HG02938 (cell line): ENCODE measurements around the gene CTTNBP2.

Source experiments
- ATAC-seq: cut with Tn5 transposase; IDR thresholded peaks from one replicate; pipeline ENCODE4 v1.9.1; 2021; ENCODE audit warnings: mild to moderate bottlenecking, moderate library complexity; ENCODE audit not compliant: unreplicated experiment

Gene CTTNBP2, protein sequence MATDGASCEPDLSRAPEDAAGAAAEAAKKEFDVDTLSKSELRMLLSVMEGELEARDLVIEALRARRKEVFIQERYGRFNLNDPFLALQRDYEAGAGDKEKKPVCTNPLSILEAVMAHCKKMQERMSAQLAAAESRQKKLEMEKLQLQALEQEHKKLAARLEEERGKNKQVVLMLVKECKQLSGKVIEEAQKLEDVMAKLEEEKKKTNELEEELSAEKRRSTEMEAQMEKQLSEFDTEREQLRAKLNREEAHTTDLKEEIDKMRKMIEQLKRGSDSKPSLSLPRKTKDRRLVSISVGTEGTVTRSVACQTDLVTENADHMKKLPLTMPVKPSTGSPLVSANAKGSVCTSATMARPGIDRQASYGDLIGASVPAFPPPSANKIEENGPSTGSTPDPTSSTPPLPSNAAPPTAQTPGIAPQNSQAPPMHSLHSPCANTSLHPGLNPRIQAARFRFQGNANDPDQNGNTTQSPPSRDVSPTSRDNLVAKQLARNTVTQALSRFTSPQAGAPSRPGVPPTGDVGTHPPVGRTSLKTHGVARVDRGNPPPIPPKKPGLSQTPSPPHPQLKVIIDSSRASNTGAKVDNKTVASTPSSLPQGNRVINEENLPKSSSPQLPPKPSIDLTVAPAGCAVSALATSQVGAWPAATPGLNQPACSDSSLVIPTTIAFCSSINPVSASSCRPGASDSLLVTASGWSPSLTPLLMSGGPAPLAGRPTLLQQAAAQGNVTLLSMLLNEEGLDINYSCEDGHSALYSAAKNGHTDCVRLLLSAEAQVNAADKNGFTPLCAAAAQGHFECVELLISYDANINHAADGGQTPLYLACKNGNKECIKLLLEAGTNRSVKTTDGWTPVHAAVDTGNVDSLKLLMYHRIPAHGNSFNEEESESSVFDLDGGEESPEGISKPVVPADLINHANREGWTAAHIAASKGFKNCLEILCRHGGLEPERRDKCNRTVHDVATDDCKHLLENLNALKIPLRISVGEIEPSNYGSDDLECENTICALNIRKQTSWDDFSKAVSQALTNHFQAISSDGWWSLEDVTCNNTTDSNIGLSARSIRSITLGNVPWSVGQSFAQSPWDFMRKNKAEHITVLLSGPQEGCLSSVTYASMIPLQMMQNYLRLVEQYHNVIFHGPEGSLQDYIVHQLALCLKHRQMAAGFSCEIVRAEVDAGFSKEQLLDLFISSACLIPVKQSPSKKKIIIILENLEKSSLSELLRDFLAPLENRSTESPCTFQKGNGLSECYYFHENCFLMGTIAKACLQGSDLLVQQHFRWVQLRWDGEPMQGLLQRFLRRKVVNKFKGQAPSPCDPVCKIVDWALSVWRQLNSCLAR (N-terminal part only)

DNA sequence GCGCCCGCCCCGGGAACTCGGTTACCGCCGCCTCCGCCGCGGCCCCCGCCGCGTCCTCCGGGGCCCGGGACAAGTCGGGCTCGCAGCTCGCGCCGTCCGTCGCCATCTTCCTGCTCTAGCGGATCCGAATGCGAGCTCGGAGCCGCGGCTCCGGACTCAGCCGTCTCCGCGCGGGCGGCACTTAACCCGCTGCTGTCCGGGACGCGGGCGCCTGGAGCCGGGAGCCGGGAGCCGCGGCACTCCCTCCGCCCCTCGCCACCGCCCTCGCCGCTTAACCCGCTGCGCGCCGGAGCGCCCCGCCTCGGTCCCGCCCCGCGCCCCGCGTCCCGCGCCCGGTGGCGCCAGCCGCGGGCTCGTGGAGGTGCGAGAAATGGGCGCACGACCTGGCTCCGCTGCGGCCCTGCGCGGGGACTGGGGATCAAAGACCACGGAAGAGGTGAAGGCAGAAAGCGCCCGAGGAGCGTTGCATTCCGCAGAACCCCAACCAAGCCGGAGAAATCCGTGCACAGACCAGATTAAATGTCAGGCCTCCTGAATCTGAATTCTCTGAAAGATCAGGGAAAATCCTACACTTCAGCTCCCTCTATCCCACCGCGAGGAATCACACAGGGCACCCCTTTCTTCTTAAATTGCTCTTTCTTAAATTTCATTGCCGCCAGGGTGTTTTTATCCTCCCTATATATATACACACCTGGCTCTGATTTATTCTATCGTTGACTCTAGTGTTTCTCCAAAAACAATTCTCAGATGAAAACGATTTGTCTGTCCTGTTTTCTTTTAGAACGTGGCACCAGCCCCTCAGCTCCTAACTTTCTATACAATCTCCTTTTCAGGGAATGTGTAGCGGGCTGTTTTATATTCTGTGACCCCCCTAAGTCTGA, at the start of gene CTTNBP2:
Gene CTTNBP2 (minus strand): TSS at position 132 of the 881 bp plus-strand sequence. CDS start 26 bp downstream, at position 106.
- ATAC-seq = no peak

DNA sequence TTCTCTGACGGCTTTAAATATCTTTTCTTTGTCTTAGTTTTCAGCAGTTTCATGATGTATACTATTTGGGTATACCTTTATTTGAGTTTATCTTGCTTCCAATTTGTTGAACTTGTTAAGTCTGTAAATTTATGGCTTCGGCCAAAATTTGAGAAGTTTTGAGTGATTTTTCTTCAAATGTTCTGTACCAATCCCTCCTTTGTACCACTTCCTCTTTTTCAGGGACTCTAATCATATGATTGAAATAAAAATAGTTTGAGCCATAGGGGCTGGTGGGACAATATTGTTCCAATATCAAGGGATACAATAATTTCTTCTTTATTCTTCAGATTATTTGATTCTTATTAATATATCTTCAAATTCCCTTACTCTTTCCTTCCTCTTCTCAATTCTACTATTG, 43.1 kb upstream of the CTTNBP2 start:
- ATAC-seq = no peak

GRCh38 chr7:117912421-117912820, 39.2 kb upstream of the CTTNBP2 start:
- ATAC-seq = no peak

DNA sequence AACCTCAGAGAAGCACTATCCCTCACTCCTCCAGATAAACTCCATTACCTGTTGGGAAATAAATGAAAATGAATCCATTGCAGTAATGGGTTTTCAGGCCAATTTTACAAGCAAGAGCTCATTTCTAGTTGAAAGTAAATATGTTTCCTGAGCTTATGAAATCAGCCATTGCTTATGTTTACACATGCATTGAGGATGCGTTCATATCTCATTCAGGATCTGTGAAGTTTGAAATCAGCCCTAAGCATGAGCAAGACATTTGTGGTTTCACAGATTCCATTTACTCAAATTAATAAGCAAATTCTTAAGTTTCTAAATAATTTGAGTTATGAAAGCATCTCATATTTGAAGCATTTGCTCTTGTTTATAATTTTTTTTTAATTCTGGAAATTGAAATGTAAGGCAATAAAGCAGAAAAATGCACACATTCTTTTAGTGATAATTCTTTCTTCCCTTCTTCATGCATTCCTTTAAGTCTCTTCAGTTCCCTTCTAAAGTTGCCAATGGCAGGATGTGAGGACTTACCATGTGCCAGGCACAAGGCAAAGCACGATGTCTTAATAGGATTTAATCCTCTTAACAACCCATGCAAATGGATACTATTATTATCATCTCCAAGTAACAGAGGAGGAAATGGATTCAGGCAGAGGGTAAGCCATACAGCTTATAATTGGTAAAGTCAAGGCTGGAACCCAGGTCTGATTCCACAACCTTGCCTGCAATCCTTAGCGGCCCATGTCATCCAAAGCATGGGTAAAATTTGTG, 35.0 kb upstream of the CTTNBP2 start:
- no peak for ATAC-seq

- no peak for ATAC-seq
Observed at GRCh38 chr7:117907049-117907640, 33.9 kb upstream of the CTTNBP2 start.

GRCh38 chr7:117902314-117902889, 29.2 kb upstream of the CTTNBP2 start:
- no peak for ATAC-seq

GRCh38 chr7:117901089-117901797, 28.0 kb upstream of the CTTNBP2 start:
- no peak for ATAC-seq

DNA sequence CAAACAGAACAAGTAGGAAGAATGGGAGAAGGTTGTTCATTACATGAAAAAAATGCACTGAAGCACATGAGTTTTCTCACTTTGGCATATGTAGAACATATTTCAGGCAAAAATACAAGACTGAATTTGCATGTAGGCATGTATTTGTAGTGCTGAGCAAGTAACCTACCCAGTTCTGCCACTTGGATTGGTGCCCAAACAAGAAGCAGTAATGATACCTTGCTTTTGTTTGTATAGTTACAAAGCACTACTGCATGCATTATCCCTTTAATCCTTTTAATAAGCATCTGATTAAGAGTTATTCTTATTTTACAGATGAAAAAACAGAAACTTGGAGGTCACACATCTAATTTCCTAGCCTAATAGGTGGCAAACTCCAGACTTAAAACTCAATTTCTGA, 23.1 kb upstream of the CTTNBP2 start:
- no peak for ATAC-seq

GRCh38 chr7:117895276-117895675, 22.0 kb upstream of the CTTNBP2 start:
- no peak for ATAC-seq

DNA sequence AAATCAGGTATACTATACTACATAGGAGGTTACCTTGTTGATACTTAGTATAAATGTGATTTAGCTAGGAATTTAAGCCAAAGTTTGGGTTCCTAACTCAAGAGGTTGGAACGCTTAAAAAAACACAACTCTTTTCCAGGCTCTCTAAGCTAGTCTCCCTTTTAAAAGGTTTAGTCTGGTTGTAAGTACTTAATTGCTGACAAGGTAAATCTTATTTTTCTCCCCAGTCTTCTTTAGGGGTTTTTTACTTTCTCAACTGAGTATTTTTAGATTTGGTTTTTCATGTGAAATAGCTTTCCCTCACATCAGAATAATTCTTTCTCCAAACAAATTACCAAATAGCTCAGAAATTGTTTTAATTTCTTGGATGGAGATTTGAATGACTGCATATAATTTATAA, 20.8 kb upstream of the CTTNBP2 start:
- ATAC-seq = no peak

GRCh38 chr7:117892821-117893220, 19.6 kb upstream of the CTTNBP2 start:
- ATAC-seq = no peak

- no peak for ATAC-seq
Observed at GRCh38 chr7:117889611-117890010, 16.4 kb upstream of the CTTNBP2 start.

GRCh38 chr7:117888627-117889026, 15.4 kb upstream of the CTTNBP2 start:
- no peak for ATAC-seq

- no peak for ATAC-seq
Observed at GRCh38 chr7:117882594-117882993, 9.4 kb upstream of the CTTNBP2 start.

DNA sequence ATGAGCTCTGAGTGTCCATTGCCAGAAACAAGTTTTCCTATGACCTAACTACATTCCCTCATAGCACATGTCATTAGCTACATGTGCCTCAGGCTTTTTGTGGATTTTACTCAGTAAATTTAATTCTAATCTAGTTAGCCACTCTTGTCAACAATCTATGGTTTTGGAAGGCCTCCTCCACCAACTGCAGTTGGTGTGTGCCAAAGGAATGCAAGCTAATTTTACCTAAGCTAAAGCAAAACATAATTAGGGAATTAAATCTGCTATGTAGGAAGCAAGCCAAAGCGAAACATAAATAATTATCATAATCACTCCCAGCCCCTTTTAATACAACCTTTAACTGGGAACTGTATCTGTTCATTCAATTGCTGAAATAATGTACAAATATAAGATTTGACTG, 3.5 kb upstream of the CTTNBP2 start:
- no peak for ATAC-seq

- no peak for ATAC-seq
Observed at GRCh38 chr7:117875566-117875965, 2.3 kb upstream of the CTTNBP2 start.

GRCh38 chr7:117874191-117874700, 1.0 kb upstream of the CTTNBP2 start:
- ATAC-seq = no peak
